Tibial nerve (tissue), 4 donors: ENCODE results near the gene RASA3. TPM values are rescaled to one million over a fixed set of nuclear protein-coding genes. Genes with fewer than 3 reads are reported as not detected.
A peak's percentile ranks its signal among the peaks of the same experiment; 100 is the strongest.

Experiments used
- DNase-seq, 2 donors: peaks; one replicate each; pipeline ENCODE4 v3.0.0-alpha.2; 2019; ENCODE audit warnings: low spot score in 2 of 2
- H3K27ac ChIP-seq, 4 donors: fragments of 200-600 bp; sonication (generic) in 3 of 4; one replicate each; pipeline ENCODE4 v1.5.1; 2017 to 2019; ENCODE audit warnings: mild to moderate bottlenecking in 1 of 4
- H3K27me3 ChIP-seq, 2 donors: fragments of 200-600 bp; sonication (generic) in 1 of 2; one replicate each; pipeline versions ENCODE4 v1.5.1 to v1.6.0; 2017 to 2019
- H3K36me3 ChIP-seq, 3 donors: fragments of 200-600 bp; sonication (generic); one replicate each; pipeline ENCODE4 v1.5.1; 2018 to 2019
- H3K4me1 ChIP-seq, 4 donors: fragments of 200-600 bp; sonication (generic) in 3 of 4; one replicate each; pipeline ENCODE4 v1.5.1; 2017 to 2019
- H3K4me3 ChIP-seq, 4 donors: fragments of 200-600 bp; sonication (generic) in 3 of 4; one replicate each; pipeline ENCODE4 v1.5.1; 2017 to 2019; ENCODE audit warnings: mild to moderate bottlenecking in 1 of 4, moderate library complexity in 1 of 4
- H3K9me3 ChIP-seq, 4 donors: fragments of 200-600 bp; sonication (generic) in 3 of 4; one replicate each; pipeline ENCODE4 v1.5.1; 2017 to 2019
- CTCF ChIP-seq, 5 experiments: fragments of 200-600 bp in 3 of 5; fragments of 450-650 bp in 2 of 5; sonication (generic) in 3 of 5; IDR thresholded peaks; one replicate each; pipeline ENCODE4 v1.5.1; 2016 to 2019; ENCODE audit warnings: antibody characterized with exemption in 5 of 5, mild to moderate bottlenecking in 3 of 5, moderate library complexity in 2 of 5
- EP300 ChIP-seq, 2 donors: sonication (generic); formaldehyde crosslinking; IDR thresholded peaks; one replicate each; pipeline ENCODE4 v1.6.1; 2017; ENCODE audit warnings: antibody characterized with exemption in 2 of 2, mild to moderate bottlenecking in 1 of 2
- POLR2A ChIP-seq, 2 donors: fragments of 450-650 bp; IDR thresholded peaks; one replicate each; pipeline ENCODE4 v1.6.1; 2017; ENCODE audit warnings: antibody characterized with exemption in 2 of 2, mild to moderate bottlenecking in 2 of 2, moderate library complexity in 2 of 2
- WGBS, 2 donors: methylation state at CpG; one replicate each; pipeline ENCODE4 v1.1.5; 2018; 5-methylcytosine and 5-hydroxymethylcytosine counted together
- total RNA-seq, 4 donors: library from RNA; depleted of rRNA; stranded (reverse); fragments of >200 nt; gene quantifications; one replicate each; pipeline ENCODE4 v1.1.0, GENCODE V29; 2016

The RASA3 gene
- total RNA-seq, 4 donors from 2014 or later = 36.2 to 63.3 (median 46.3) TPM

GRCh38 chr13:114097893-114098688, 34.3 kb downstream of the RASA3 start:
- Histone ChIP-seq H3K4me1 (peaks cover 0 to 54% (median 29%) of the 10 kb centered on the region in 4 donors), H3K27me3 (no peaks in the 10 kb centered on the region), H3K27ac (peak overlapping the region; percentile 3 to 82 (median 68)), H3K4me3 (no peak overlapping the region), H3K9me3 (peaks cover 0 to 5% (median 0%) of the 10 kb centered on the region in 4 donors), H3K36me3 (no peaks in the 10 kb centered on the region)
- peak in 1 of 2 donors; percentile 8 for DNase-seq
- TF ChIP-seq CTCF (IDR thresholded peaks at IDR 0.05) = no peak
- TF ChIP-seq POLR2A (IDR thresholded peaks at IDR 0.05) = no peak
- no peak for TF ChIP-seq EP300 (IDR thresholded peaks at IDR 0.05)
- 47 to 62% methylated on average over 24 of the region's 27 CpGs for WGBS, 2 donors

- no peak overlapping the region for H3K4me3 ChIP-seq
- no peaks in the 10 kb centered on the region for H3K36me3 ChIP-seq
- TF ChIP-seq POLR2A (IDR thresholded peaks at IDR 0.05) (no peak), CTCF (IDR thresholded peaks at IDR 0.05) (no peak), EP300 (IDR thresholded peaks at IDR 0.05) (no peak)
- no peaks in the 10 kb centered on the region for H3K27me3 ChIP-seq
- WGBS, 2 donors = 71 to 76% methylated on average over 25 of the region's 25 CpGs
- DNase-seq = peak in 1 of 2 donors; percentile 12
- peaks cover 0 to 50% (median 29%) of the 10 kb centered on the region in 4 donors for H3K4me1 ChIP-seq
- H3K9me3 ChIP-seq = peaks cover 0 to 12% (median under 1%) of the 10 kb centered on the region in 4 donors
- H3K27ac ChIP-seq = peak overlapping the region in 3 of 4 donors; percentile 68 to 82 (median 69)
Observed at GRCh38 chr13:114097212-114097892, 35.1 kb downstream of the RASA3 start.

GRCh38 chr13:114096811-114097211, 35.6 kb downstream of the RASA3 start:
- Histone ChIP-seq H3K4me3 (no peak overlapping the region), H3K9me3 (peaks cover 0 to 12% (median 2%) of the 10 kb centered on the region in 4 donors), H3K4me1 (peaks cover 0 to 45% (median 29%) of the 10 kb centered on the region in 4 donors), H3K27me3 (no peaks in the 10 kb centered on the region), H3K36me3 (no peaks in the 10 kb centered on the region), H3K27ac (no peak overlapping the region)
- no peak for TF ChIP-seq CTCF (IDR thresholded peaks at IDR 0.05)
- 90 to 92% methylated on average over 17 to 18 of the region's 18 CpGs for WGBS, 2 donors
- peak in 1 of 2 donors; percentile 8 for DNase-seq

GRCh38 chr13:114096031-114096485, 36.4 kb downstream of the RASA3 start:
- Histone ChIP-seq H3K36me3 (no peaks in the 10 kb centered on the region), H3K27me3 (no peaks in the 10 kb centered on the region), H3K9me3 (peaks cover 0 to 19% (median 2%) of the 10 kb centered on the region in 4 donors), H3K27ac (no peak overlapping the region), H3K4me1 (peaks cover 0 to 37% (median 24%) of the 10 kb centered on the region in 4 donors), H3K4me3 (no peak overlapping the region)
- TF ChIP-seq EP300 (IDR thresholded peaks at IDR 0.05) (no peak), POLR2A (IDR thresholded peaks at IDR 0.05) (no peak), CTCF (IDR thresholded peaks at IDR 0.05) (no peak)
- peak in 1 of 2 donors; percentile 12 for DNase-seq
- 87 to 93% methylated on average over 13 to 24 of the region's 24 CpGs for WGBS, 2 donors

GRCh38 chr13:114095486-114095885, 36.9 kb downstream of the RASA3 start:
- H3K27me3 ChIP-seq = no peaks in the 10 kb centered on the region
- H3K36me3 ChIP-seq = no peaks in the 10 kb centered on the region
- 71 to 76% methylated on average over 4 of the region's 4 CpGs for WGBS, 2 donors
- H3K4me3 ChIP-seq = no peak overlapping the region
- H3K27ac ChIP-seq = no peak overlapping the region
- peaks cover 0 to 20% (median 2%) of the 10 kb centered on the region in 4 donors for H3K9me3 ChIP-seq
- TF ChIP-seq EP300 (IDR thresholded peaks at IDR 0.05) = no peak
- no peak for TF ChIP-seq POLR2A (IDR thresholded peaks at IDR 0.05)
- TF ChIP-seq CTCF (IDR thresholded peaks at IDR 0.05) = no peak
- peaks cover 0 to 32% (median 20%) of the 10 kb centered on the region in 4 donors for H3K4me1 ChIP-seq
- DNase-seq = peak in 1 of 2 donors; percentile 2
